Measurements from ENCODE around the gene NREP.

Gene NREP

GRCh38 chr5:111772456-111773122 lies 15.6 kb upstream of the NREP start:
- DNase-seq (ENCODE audit: low read depth): peak; percentile 62
- H3K4me3 ChIP-seq (ENCODE audit: control insufficient read depth, low read depth, low read length): no peak overlapping the region
- no peak for TF ChIP-seq CTCF (conservative IDR thresholded peaks at IDR 0.05; ENCODE audit: control insufficient read depth, insufficient read depth, low read depth, low read length)

GRCh38 chr5:111769541-111769940 lies 12.5 kb upstream of the NREP start:
- H3K4me3 ChIP-seq (ENCODE audit: control insufficient read depth, low read depth, low read length): no peak overlapping the region
- no peak for TF ChIP-seq CTCF (conservative IDR thresholded peaks at IDR 0.05; ENCODE audit: control insufficient read depth, insufficient read depth, low read depth, low read length)
- no peak for DNase-seq (ENCODE audit: low read depth)

- H3K4me3 ChIP-seq (ENCODE audit: control insufficient read depth, low read depth, low read length): no peak overlapping the region
- no peak for TF ChIP-seq CTCF (conservative IDR thresholded peaks at IDR 0.05; ENCODE audit: control insufficient read depth, insufficient read depth, low read depth, low read length)
- DNase-seq (ENCODE audit: low read depth): no peak
These were observed 8.9 kb upstream of the NREP start for GRCh38 chr5:111765613-111766571.

GRCh38 chr5:111764019-111764418 lies 7.0 kb upstream of the NREP start:
- TF ChIP-seq CTCF (conservative IDR thresholded peaks at IDR 0.05; ENCODE audit: control insufficient read depth, insufficient read depth, low read depth, low read length): no peak
- no peak for DNase-seq (ENCODE audit: low read depth)
- no peak overlapping the region for H3K4me3 ChIP-seq (ENCODE audit: control insufficient read depth, low read depth, low read length)

- H3K4me3 ChIP-seq (ENCODE audit: control insufficient read depth, low read depth, low read length): no peak overlapping the region
- no peak for DNase-seq (ENCODE audit: low read depth)
- TF ChIP-seq CTCF (conservative IDR thresholded peaks at IDR 0.05; ENCODE audit: control insufficient read depth, insufficient read depth, low read depth, low read length): no peak
These were observed 5.9 kb upstream of the NREP start for GRCh38 chr5:111762895-111763294.

- peak overlapping the region; percentile 50 for H3K4me3 ChIP-seq (ENCODE audit: control insufficient read depth, low read depth, low read length)
- no peak for TF ChIP-seq CTCF (conservative IDR thresholded peaks at IDR 0.05; ENCODE audit: control insufficient read depth, insufficient read depth, low read depth, low read length)
- DNase-seq (ENCODE audit: low read depth): no peak
These were observed 1.3 kb upstream of the NREP start for GRCh38 chr5:111758284-111758628.
